Measurements from ENCODE around the gene FAM3D.
"Not testable (repeated sequence)": the region's sequence is repeated elsewhere in the genome, so short reads cannot be mapped to it uniquely, and the experiment has no call there.

The FAM3D gene

DNA sequence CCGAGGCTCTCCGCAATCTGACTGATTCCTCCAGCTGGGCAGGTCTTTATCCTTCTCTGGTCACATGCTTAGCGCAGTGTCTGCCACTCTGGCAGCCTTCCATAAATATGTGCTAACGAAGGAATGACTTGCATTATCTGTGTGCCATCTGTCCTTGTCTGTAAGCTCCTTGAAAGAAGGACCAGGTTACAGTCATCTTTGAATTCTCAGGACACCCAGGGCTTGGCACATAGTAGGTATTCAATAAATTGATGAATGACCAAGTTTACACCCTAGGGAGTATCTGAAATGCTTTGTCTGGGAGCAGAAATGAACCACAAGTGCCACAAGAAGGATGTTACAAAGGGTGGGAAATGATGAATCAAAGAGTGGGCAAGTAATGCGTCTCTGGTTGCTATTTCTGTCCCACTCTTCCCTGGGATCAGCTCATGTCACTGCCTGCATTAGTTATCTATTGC, 16.5 kb upstream of the FAM3D start:
- DNase-seq, result no peak

- no peak for DNase-seq
Observed at GRCh38 chr3:58681863-58682262, 15.3 kb upstream of the FAM3D start.

DNA sequence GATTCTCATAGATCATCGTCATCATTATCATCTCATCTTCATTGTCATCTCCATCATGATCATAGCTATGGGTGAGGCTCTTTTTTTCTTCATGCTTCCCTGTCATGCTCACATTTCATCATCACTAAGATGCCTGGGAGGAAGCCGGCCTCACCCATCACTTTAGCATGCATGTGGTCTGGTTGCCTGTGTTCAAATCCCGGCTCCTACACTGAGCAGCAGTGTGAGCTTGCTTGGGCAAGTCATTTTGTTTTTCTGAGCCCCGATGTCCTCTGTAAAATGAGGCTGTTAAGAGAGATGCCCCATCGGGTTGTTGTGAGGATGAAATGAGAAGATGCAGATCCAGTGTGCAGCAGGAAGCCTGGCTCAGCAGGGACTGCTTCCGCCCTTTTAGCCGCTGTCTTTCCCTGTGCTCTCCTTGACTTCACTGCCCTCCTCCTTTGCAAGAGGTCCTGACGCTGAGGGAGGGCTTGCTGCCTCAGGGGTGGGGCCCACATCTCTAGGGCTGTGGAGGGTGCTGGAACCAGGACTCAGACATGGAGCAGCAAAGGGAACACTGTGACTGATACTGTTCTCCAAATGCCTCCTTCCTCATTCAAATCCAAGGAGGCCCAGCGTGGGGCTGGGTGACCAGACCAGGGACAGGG, 14.4 kb upstream of the FAM3D start:
- no peak for DNase-seq

DNA sequence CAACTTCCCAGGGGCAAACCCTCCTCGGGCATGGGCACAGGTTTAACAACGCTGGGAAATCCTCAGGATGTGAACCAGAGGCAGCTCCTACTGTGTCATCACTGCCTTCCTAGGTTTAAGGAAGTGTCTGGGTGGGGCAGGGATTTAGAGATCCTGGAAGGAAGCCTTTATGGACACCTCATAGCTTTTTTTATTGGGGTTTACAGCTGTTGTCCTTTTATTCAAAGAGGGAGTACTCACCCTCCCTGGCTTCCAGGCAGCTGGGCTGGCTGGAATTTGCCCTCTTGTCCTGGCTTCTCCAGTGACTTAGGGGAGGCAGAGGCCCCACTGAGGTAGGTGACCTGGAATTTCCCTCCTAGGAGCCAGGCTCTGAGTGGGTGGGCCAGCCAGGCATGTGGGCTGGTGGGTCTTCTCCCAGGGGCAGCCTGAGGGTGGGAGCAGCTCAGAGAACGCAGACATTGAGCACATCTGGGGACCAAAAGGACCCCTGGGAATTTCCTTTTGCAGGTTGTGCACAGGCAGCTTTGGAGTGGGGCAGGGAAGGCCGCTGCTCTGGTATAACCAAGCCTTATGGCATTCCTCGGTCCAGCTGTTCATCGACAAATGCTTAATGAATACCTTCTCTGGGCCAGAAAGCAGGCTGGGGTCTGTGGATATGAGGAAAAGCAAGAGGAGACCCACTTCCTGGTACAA, 13.5 kb upstream of the FAM3D start:
- no peak for DNase-seq

DNA sequence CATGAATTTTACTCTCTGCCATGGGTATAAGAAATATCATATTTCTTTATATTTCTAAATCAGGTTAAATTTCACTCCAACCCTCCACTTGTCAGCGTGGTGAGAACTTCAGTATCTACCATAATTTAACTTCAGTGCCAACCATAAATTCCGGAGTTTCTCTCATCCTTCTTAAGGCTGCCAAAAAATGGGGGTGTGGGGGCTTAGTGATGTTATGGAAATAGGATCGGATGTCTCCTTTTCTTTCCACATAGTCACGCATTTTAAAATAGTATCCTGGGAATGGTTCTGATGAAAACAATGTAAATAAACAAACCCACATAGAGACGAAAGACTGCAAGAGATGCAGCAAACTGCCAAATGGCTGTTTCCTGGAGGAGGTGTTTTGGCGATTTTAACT, 12.9 kb upstream of the FAM3D start:
- DNase-seq, result no peak

- not testable (repeated sequence) for DNase-seq
Observed at GRCh38 chr3:58678177-58678970, 11.8 kb upstream of the FAM3D start.

GRCh38 chr3:58672880-58673279, 6.3 kb upstream of the FAM3D start:
- DNase-seq, result no peak

- no peak for DNase-seq
Observed at GRCh38 chr3:58672451-58672850, 5.9 kb upstream of the FAM3D start.

GRCh38 chr3:58670506-58671135, 4.0 kb upstream of the FAM3D start:
- DNase-seq, result no peak

DNA sequence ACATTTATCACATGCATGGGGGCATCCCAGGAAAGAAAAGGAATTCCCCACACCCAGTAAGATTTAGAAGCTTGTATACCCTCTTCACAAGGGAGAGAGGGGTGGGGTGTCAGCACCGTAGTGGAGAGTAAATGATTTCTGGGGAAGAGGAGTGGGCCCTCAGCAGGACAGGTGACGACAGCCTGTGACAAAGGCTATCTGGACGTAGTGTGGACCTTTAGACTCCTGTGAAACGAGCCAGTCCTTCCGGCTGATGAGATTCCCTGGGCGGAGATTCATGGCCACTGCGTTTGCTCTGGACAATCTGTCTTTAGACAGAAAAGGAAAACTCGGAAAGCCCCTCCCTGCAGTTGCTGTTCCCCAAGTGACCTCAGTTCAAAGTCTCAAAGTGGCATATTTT, 1.7 kb upstream of the FAM3D start:
- no peak for DNase-seq

- no peak for DNase-seq
Observed at GRCh38 chr3:58667704-58668103, 1.1 kb upstream of the FAM3D start.

- no peak for DNase-seq
Observed at GRCh38 chr3:58667229-58667628, 655 bp upstream of the FAM3D start.

GRCh38 chr3:58665405-58665804, 1.2 kb downstream of the FAM3D start:
- no peak for DNase-seq

GRCh38 chr3:58664611-58665010, 2.0 kb downstream of the FAM3D start:
- DNase-seq, result no peak

GRCh38 chr3:58661836-58662420, 4.6 kb downstream of the FAM3D start:
- no peak for DNase-seq

DNA sequence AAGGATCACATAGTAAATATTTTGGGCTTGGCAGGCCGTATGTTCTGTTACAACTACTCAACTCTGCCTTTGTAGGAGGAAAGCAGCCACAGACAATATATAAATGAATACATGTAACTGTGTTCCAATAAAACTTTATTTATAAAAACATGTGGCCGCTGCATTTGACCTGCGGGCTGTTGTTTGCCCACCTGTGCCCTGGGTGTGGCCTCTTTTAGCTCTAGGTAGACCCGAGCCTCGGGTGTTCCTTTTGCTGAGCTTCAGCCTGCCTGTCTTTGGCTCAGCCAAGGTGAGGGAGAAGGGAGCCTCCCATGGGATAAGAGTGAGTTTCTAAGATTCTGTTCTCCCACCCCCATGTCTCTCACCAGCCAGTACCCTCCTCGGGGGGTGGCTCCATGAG, 5.6 kb downstream of the FAM3D start:
- DNase-seq, result no peak

GRCh38 chr3:58659051-58659675, 7.4 kb downstream of the FAM3D start:
- DNase-seq, result no peak

DNA sequence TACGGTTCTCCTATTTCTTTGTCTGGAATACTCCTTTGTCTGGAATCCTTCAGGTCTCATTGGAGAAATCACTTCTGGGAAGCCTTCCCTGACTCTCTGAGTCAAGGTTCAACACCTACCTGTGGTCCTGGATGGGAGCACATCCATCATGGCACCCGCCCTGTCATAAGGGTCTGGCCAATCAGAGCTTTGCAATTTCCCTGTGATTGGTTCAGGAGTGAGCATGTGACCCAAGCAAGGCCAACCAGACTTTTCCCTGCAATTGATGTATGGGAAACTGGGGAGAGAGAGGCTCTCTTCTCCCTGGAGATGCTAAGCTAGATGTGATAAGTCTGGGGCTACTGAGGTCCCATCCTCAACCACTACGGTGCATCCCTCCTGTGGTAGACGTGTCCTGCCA, 8.1 kb downstream of the FAM3D start:
- DNase-seq, result no peak

DNA sequence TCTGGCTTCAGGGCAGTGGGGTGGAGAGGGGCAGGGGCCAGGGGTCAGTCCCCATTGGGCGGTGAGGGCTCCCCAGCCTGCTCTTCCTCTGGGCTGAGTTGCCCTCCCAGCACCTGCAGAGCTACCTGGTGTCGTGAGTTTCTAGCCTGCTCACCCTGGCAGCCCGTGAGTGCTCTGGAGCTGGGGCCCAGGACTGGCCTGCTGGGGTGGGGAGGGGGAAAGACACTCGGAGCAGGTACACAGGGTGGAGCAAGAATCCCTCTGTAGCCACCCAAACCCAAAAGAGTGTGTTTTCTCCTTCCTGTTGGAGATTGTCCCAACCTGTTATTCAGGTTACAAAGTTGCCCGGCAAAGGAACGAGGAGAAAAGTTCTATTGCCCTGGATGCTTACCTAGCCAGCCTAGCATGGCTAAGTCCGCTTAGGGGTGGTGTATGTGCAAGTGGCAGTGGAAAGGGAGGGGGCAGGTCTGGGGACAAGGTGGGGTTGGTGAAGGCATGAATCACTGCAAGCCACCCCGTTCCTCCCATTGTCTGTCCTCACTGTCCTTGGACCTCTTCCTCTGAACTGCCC, 8.9 kb downstream of the FAM3D start:
- no peak for DNase-seq

- no peak for DNase-seq
Observed at GRCh38 chr3:58657036-58657520, 9.5 kb downstream of the FAM3D start.

DNA sequence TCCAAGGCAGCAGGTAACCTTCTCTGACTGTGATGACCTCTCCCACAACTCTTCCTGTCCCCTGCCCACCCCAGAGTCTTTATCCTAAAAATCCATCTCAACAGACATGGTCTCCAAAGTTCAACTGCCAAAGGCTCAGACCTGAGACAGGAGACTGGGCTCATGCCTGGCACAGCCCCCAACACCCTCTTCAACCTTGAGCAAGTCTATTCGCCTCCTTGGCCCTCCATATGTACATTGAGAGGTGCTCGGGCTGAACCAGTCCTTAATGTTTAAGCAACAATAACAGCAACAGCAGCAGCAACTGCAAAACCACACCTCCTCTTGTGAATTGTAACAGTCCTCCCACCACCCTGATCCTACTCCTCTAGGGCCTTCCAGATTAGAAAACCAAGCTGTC, 9.9 kb downstream of the FAM3D start:
- no peak for DNase-seq

DNA sequence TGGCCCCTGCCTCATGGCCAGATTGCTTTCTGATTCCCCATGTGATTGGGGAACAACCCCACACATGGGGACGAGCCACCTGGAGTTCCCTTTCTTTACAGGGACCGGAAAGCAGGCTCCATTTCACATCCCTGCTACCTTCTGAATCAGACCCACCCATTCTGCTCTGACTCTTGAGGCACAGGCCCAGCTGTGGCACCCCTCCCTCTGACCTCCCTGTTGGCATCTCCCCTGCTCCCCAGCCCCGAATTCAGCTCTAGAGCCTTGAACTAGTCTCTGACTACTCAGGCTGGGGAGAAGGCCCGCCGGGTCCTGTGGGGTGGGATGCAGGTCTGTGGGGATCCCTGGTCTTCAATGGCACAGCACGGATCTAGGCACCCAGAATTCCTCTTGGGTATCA, 12.1 kb downstream of the FAM3D start:
- no peak for DNase-seq
